ENCODE data around the gene TMEM263. TPM values are rescaled to one million over a fixed set of nuclear protein-coding genes. Genes with fewer than 3 reads are reported as not detected.
"Not testable (repeated sequence)": the region's sequence is repeated elsewhere in the genome, so short reads cannot be mapped to it uniquely, and the experiment has no call there.

The TMEM263 gene
- total RNA-seq, 2 experiments from 2014 or later, result 34.1 to 60.0 TPM

GRCh38 chr12:106987846-106988245 lies 32.1 kb downstream of the TMEM263 start:
- no peaks in the 10 kb centered on the region for H3K9me2 ChIP-seq (ENCODE audit: insufficient read depth, low read length)
- no peaks in the 10 kb centered on the region for H3K9me3 ChIP-seq (ENCODE audit: low read length)
- H4K20me1 ChIP-seq (ENCODE audit: insufficient read depth, low read length), result no peaks in the 10 kb centered on the region
- H3K36me3 ChIP-seq (ENCODE audit: insufficient read depth, low read length), result no peaks in the 10 kb centered on the region; the same call in 1 of the 2 replicates
- H3K4me1 ChIP-seq (ENCODE audit: insufficient read depth, low read length, poor library complexity, severe bottlenecking), result peaks cover 14% of the 10 kb centered on the region
- no peaks in the 10 kb centered on the region for H3K79me2 ChIP-seq (ENCODE audit: insufficient read depth, low read depth, low read length)
- no TSS peak for BruUV-seq (replicated peaks)
- H2AFZ ChIP-seq (ENCODE audit: low read length), result peak overlapping the region; percentile 90
- CTCF ChIA-PET (ENCODE audit: unreplicated experiment), result no interaction called here
- H3K27ac ChIP-seq (ENCODE audit: low read depth, low read length, poor library complexity, severe bottlenecking), result no peak overlapping the region
- no peak for DNase-seq (ENCODE audit: low spot score)
- H3K4me2 ChIP-seq (ENCODE audit: low read length), result peak overlapping the region; percentile 84; the same call in 1 of the 2 replicates
- no peak for TF ChIP-seq EZH2phosphoT487 (IDR thresholded peaks at IDR 0.05; ENCODE audit: borderline replicate concordance, low read depth, low read length)
- TF ChIP-seq CTCF (conservative IDR thresholded peaks at IDR 0.05; ENCODE audit: low read length), result no peak
- H3K4me3 ChIP-seq (ENCODE audit: low read depth, low read length, poor library complexity, severe bottlenecking), result no peak overlapping the region
- POLR2A ChIA-PET, result interaction anchor here (0.8 to 1.6 kb wide), 6 partner anchors 9 to 698 kb away, joined by 3 to 8 read pairs (median 4); partner anchors contain the start of gene TMEM263
- intact Hi-C loops (cut with micrococcal nuclease; ENCODE audit: unreplicated experiment), result loop anchor here (1.0 kb wide), 1 partner anchor 33 kb away; the partner anchor contains the start of gene TMEM263

GRCh38 chr12:106994579-106995220 lies 39.0 kb downstream of the TMEM263 start:
- no peak for TF ChIP-seq EZH2phosphoT487 (IDR thresholded peaks at IDR 0.05; ENCODE audit: borderline replicate concordance, low read depth, low read length)
- TF ChIP-seq CTCF (conservative IDR thresholded peaks at IDR 0.05; ENCODE audit: low read length), result no peak
- H3K4me2 ChIP-seq (ENCODE audit: low read length), result no peak overlapping the region
- H3K4me3 ChIP-seq (ENCODE audit: low read depth, low read length, poor library complexity, severe bottlenecking), result no peak overlapping the region
- no peaks in the 10 kb centered on the region for H3K79me2 ChIP-seq (ENCODE audit: insufficient read depth, low read depth, low read length)
- ChIA-PET POLR2A (interaction anchor here (1.3 kb wide), 1 partner anchor 11 kb away, joined by 3 read pairs; no protein-coding TSS in a partner anchor), CTCF (ENCODE audit: unreplicated experiment) (no interaction called here)
- no peaks in the 10 kb centered on the region for H3K4me1 ChIP-seq (ENCODE audit: insufficient read depth, low read length, poor library complexity, severe bottlenecking)
- BruUV-seq (replicated peaks), result no TSS peak
- no peaks in the 10 kb centered on the region for H3K9me2 ChIP-seq (ENCODE audit: insufficient read depth, low read length)
- H2AFZ ChIP-seq (ENCODE audit: low read length), result no peak overlapping the region
- no peaks in the 10 kb centered on the region for H3K9me3 ChIP-seq (ENCODE audit: low read length)
- no peak for DNase-seq (ENCODE audit: low spot score)
- H3K36me3 ChIP-seq (ENCODE audit: insufficient read depth, low read length), result no peaks in the 10 kb centered on the region
- H3K27ac ChIP-seq (ENCODE audit: low read depth, low read length, poor library complexity, severe bottlenecking), result no peak overlapping the region
- intact Hi-C loops (cut with micrococcal nuclease; ENCODE audit: unreplicated experiment), result no loop called here
- H4K20me1 ChIP-seq (ENCODE audit: insufficient read depth, low read length), result no peaks in the 10 kb centered on the region

DNA sequence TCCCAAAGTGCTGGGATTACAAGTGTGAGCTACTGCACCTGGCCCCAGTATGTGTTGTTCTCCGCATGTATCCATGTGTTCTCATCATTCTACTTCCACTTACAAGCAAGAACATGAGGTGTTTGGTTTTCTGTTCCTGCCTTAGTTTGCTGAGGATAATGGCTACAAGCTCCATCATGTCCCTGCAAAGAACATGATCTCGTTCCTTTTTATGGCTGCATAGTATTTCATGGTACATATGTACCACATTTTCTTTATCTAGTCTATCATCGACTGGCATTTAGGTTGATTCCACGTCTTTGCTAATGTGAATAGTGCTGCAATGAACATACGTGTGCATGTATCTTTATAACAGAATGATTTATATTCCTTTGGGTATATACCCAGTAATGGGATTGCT lies 40.4 kb downstream of the TMEM263 start:
- POLR2A ChIA-PET; H3K36me3 ChIP-seq (ENCODE audit: insufficient read depth, low read length); H3K9me2 ChIP-seq (ENCODE audit: insufficient read depth, low read length); H3K4me1 ChIP-seq (ENCODE audit: insufficient read depth, low read length, poor library complexity, severe bottlenecking); intact Hi-C loops (cut with micrococcal nuclease; ENCODE audit: unreplicated experiment); H4K20me1 ChIP-seq (ENCODE audit: insufficient read depth, low read length); BruUV-seq (replicated peaks); H3K9me3 ChIP-seq (ENCODE audit: low read length); H2AFZ ChIP-seq (ENCODE audit: low read length); CTCF ChIA-PET (ENCODE audit: unreplicated experiment); H3K27ac ChIP-seq (ENCODE audit: low read depth, low read length, poor library complexity, severe bottlenecking); DNase-seq (ENCODE audit: low spot score); H3K79me2 ChIP-seq (ENCODE audit: insufficient read depth, low read depth, low read length); H3K4me2 ChIP-seq (ENCODE audit: low read length); H3K4me3 ChIP-seq (ENCODE audit: low read depth, low read length, poor library complexity, severe bottlenecking): not testable (repeated sequence)

All from OCI-LY7 (cell line).